K562 (cell line): Measurements from ENCODE around the gene RDH13. TPM values are rescaled to one million over a fixed set of nuclear protein-coding genes. Genes with fewer than 3 reads are reported as not detected.

Experiments used
- ARNT ChIP-seq, 2 experiments: fragments of 450-650 bp; IDR thresholded peaks; 2 replicates each; pipeline ENCODE4 v1.6.1; 2016; ENCODE audit warnings: mild to moderate bottlenecking in 1 of 2
- DNMT1 ChIP-seq: fragments of 450-650 bp; IDR thresholded peaks from 2 replicates; pipeline ENCODE4 v1.6.1; 2016; ENCODE audit warnings: antibody characterized with exemption, mild to moderate bottlenecking
- E2F6 ChIP-seq, 2 experiments: IDR thresholded peaks; 2 replicates each; pipeline ENCODE4 v1.6.1; 2011; ENCODE audit warnings: borderline replicate concordance in 1 of 2, control low read depth in 1 of 2, low read depth in 1 of 2, low read length in 1 of 2, mild to moderate bottlenecking in 1 of 2, mixed read lengths in 1 of 2, moderate library complexity in 1 of 2; ENCODE audit not compliant: insufficient read depth in 1 of 2, insufficient read length in 1 of 2, poor library complexity in 1 of 2, severe bottlenecking in 1 of 2; ENCODE audit errors: extremely low read depth in 1 of 2
- ETV6 ChIP-seq, 3 experiments: fragments of 150-350 bp in 1 of 3; sonication (generic) in 1 of 3; formaldehyde crosslinking in 1 of 3; IDR thresholded peaks; 2 replicates each; pipeline versions ENCODE4 v1.6.1 to v1.8.0; 2014 to 2022; ENCODE audit warnings: borderline replicate concordance in 2 of 3, low read depth in 2 of 3, antibody characterized with exemption in 1 of 3, low read length in 1 of 3, mild to moderate bottlenecking in 1 of 3, missing genetic modification reagents in 1 of 3
- FOXK2 ChIP-seq, 2 experiments: fragments of 450-650 bp; IDR thresholded peaks in 1 of 2; conservative IDR thresholded peaks in 1 of 2; 2 replicates each; pipeline ENCODE4 v1.6.1; 2016; ENCODE audit warnings: low read depth in 2 of 2, mild to moderate bottlenecking in 1 of 2
- GABPA ChIP-seq: fragments of 200-800 bp; sonication (Bioruptor generic); conservative IDR thresholded peaks from 2 replicates; pipeline ENCODE4 v1.6.1; 2016; ENCODE audit warnings: low read depth, missing genetic modification characterization, missing compliant biosample characterization
- HNRNPH1 ChIP-seq: fragments of 200-400 bp; formaldehyde crosslinking; optimal IDR thresholded peaks from 2 replicates; pipeline ENCODE3; 2017; ENCODE audit warnings: low read depth, mild to moderate bottlenecking, low read length, moderate library complexity
- HNRNPK ChIP-seq: fragments of 200-400 bp; formaldehyde crosslinking; IDR thresholded peaks from one replicate; pipeline ENCODE4 v1.6.1; 2018; ENCODE audit warnings: mild to moderate bottlenecking, low read depth, low read length; ENCODE audit not compliant: poor library complexity, severe bottlenecking
- MBD1 ChIP-seq: fragments of 250-450 bp; sonication (Bioruptor Pico); IDR thresholded peaks from 2 replicates; pipeline ENCODE4 v1.8.0; 2022; ENCODE audit warnings: inconsistent platforms
- NRF1 ChIP-seq, 2 experiments: fragments of 450-650 bp; IDR thresholded peaks in 1 of 2; conservative IDR thresholded peaks in 1 of 2; 2 replicates each; pipeline ENCODE4 v1.6.1; 2014; ENCODE audit warnings: mild to moderate bottlenecking in 2 of 2
- PHF20 ChIP-seq: fragments of 450-650 bp; IDR thresholded peaks from 2 replicates; pipeline ENCODE4 v1.6.1; 2018; ENCODE audit not compliant: partially characterized antibody
- PKNOX1 ChIP-seq: fragments of 450-650 bp; IDR thresholded peaks from 2 replicates; pipeline ENCODE4 v1.6.1; 2016
- SP1 ChIP-seq: sonication (generic); formaldehyde crosslinking; IDR thresholded peaks from 2 replicates; pipeline ENCODE4 v1.8.1; 2022; ENCODE audit warnings: mild to moderate bottlenecking, missing genetic modification reagents
- TAF15 ChIP-seq: fragments of 200-400 bp; formaldehyde crosslinking; IDR thresholded peaks from 2 replicates; pipeline ENCODE4 v1.6.1; 2017; ENCODE audit warnings: mild to moderate bottlenecking, low read depth, low read length, moderate library complexity
- ZBTB17 ChIP-seq: fragments of 450-650 bp; formaldehyde crosslinking; IDR thresholded peaks from 2 replicates; pipeline ENCODE4 v1.4.0; 2020; ENCODE audit warnings: mild to moderate bottlenecking
- ZFX ChIP-seq: sonication (generic); formaldehyde crosslinking; IDR thresholded peaks from 2 replicates; pipeline ENCODE4 v1.8.0; 2022; ENCODE audit warnings: mild to moderate bottlenecking, missing genetic modification reagents, moderate library complexity
- ZNF174 ChIP-seq: fragments of 250-450 bp; sonication (Bioruptor Pico); IDR thresholded peaks from 2 replicates; pipeline ENCODE4 v1.4.0; 2020; ENCODE audit warnings: mild to moderate bottlenecking
- ZNF217 ChIP-seq: sonication (generic); formaldehyde crosslinking; IDR thresholded peaks from 2 replicates; pipeline ENCODE4 v1.8.0; 2022; ENCODE audit warnings: mild to moderate bottlenecking, missing genetic modification reagents
- ZNF232 ChIP-seq: sonication (generic); formaldehyde crosslinking; IDR thresholded peaks from 2 replicates; pipeline ENCODE4 v1.8.0; 2022; ENCODE audit warnings: mild to moderate bottlenecking, missing genetic modification reagents
- ZNF655 ChIP-seq: fragments of 250-450 bp; sonication (Bioruptor Pico); IDR thresholded peaks from 2 replicates; pipeline ENCODE4 v1.5.0; 2021
- ZNF695 ChIP-seq: fragments of 450-650 bp; formaldehyde crosslinking; IDR thresholded peaks from 2 replicates; pipeline ENCODE4 v1.4.0; 2020; ENCODE audit warnings: mild to moderate bottlenecking, moderate library complexity
- polyA plus RNA-seq, 8 experiments: library from polyadenylated mRNA; depleted of rRNA in 4 of 8; stranded (reverse) in 5 of 8; unstranded in 3 of 8; fragments of >200 nt; fragmentation: Nextera tagmentation in 2 of 8; fragmentation: Illumina TruSeq in 1 of 8; extraction: Ambion mirVana in 2 of 8; extraction: Trizol in 1 of 8; gene quantifications; 2 replicates each; pipeline versions ENCODE4 v1.2.1 to v1.2.3, GENCODE V29; 2011 to 2014; ENCODE audit warnings: inconsistent platforms in 1 of 8, missing spikeins in 1 of 8
- total RNA-seq, 7 experiments: library from RNA; depleted of rRNA in 6 of 7; stranded (reverse); fragments of >200 nt in 6 of 7; fragmentation: Illumina TruSeq in 2 of 7; extraction: Trizol in 2 of 7; gene quantifications; 2 replicates each; pipeline versions ENCODE4 v1.2.1 to v1.2.3, GENCODE V29; 2011 to 2021; ENCODE audit warnings: low replicate concordance in 1 of 7

RDH13 gene
- total and polyA plus RNA-seq, 9 of the 15 experiments (the other 6 are each of a cell fraction or from before 2014, with no cell fraction given) = 7.5 to 70.3 (median 39.5) TPM

GRCh38 chr19:55027472-55028337 is 35.2 kb downstream of the RDH13 start (continued):
- no peak for TF ChIP-seq DNMT1
- no peak for TF ChIP-seq ZNF217
- TF ChIP-seq ETV6 (IDR thresholded peaks at IDR 0.05; ENCODE audit: borderline replicate concordance in 1 of 2, low read depth in 2 of 2, low read length in 1 of 2) = peak; percentile 92 to 98
- TF ChIP-seq ETV6 (CRISPR knock-in tag; IDR thresholded peaks at IDR 0.05; ENCODE audit: borderline replicate concordance) = peak; percentile 92
- no peak; a peak in 1 of 4 replicates for TF ChIP-seq ARNT (IDR thresholded peaks at IDR 0.05)
- no peak for TF ChIP-seq ZNF232 (CRISPR knock-in tag)
- no peak; a peak in 1 of 4 replicates for TF ChIP-seq NRF1 (conservative IDR thresholded peaks at IDR 0.05 in 1 of 2, IDR thresholded peaks at IDR 0.05 in 1 of 2)
- no peak for TF ChIP-seq PHF20
- TF ChIP-seq ZNF174 (CRISPR knock-in tag) = no peak
- peak; percentile 80 for TF ChIP-seq GABPA (tag)
- TF ChIP-seq HNRNPH1 = no peak
- no peak for TF ChIP-seq ZNF655 (CRISPR knock-in tag)
- no peak for TF ChIP-seq E2F6 (IDR thresholded peaks at IDR 0.05; ENCODE audit: borderline replicate concordance in 1 of 2, extremely low read depth in 1 of 2, insufficient read depth in 1 of 2, insufficient read length in 1 of 2, low read depth in 1 of 2, low read length in 1 of 2, poor library complexity in 1 of 2, severe bottlenecking in 1 of 2)
- TF ChIP-seq ZBTB17 (CRISPR knock-in tag) = peak; percentile 32; the same call in 1 of the 2 replicates
- TF ChIP-seq SP1 (CRISPR knock-in tag) = peak; percentile 43
- no peak for TF ChIP-seq PKNOX1
- TF ChIP-seq ZNF695 (CRISPR knock-in tag) = no peak
- TF ChIP-seq MBD1 (CRISPR knock-in tag) = no peak
- TF ChIP-seq TAF15 = no peak
- TF ChIP-seq FOXK2 (conservative IDR thresholded peaks at IDR 0.05 in 1 of 2, IDR thresholded peaks at IDR 0.05 in 1 of 2; ENCODE audit: low read depth in 2 of 2) = no peak
- TF ChIP-seq HNRNPK = no peak
- TF ChIP-seq ZFX (CRISPR knock-in tag) = no peak
